Measurements from ENCODE around the gene DNAJB13.
"Not testable (repeated sequence)": the region's sequence is repeated elsewhere in the genome, so short reads cannot be mapped to it uniquely, and the experiment has no call there.

Gene DNAJB13

GRCh38 chr11:73950869-73951710 lies at the start of gene DNAJB13:
Gene DNAJB13, plus strand, starts transcription at chr11:73951026. Its CDS starts 44 bp downstream, at chr11:73951070.
- DNase-seq (ENCODE audit: low spot score), result peak; percentile 84

GRCh38 chr11:73902303-73902702 lies 48.5 kb upstream of the DNAJB13 start:
- DNase-seq (ENCODE audit: low spot score), result no peak

GRCh38 chr11:73907191-73907590 lies 43.6 kb upstream of the DNAJB13 start:
- DNase-seq (ENCODE audit: low spot score), result peak; percentile 69

- DNase-seq (ENCODE audit: low spot score), result no peak
Observed at GRCh38 chr11:73912026-73912425, 38.8 kb upstream of the DNAJB13 start.

- DNase-seq (ENCODE audit: low spot score), result no peak
Observed at GRCh38 chr11:73913472-73913871, 37.4 kb upstream of the DNAJB13 start.

- DNase-seq (ENCODE audit: low spot score), result no peak
Observed at GRCh38 chr11:73914284-73914683, 36.5 kb upstream of the DNAJB13 start.

GRCh38 chr11:73916435-73916834 lies 34.4 kb upstream of the DNAJB13 start:
- peak; percentile 17 for DNase-seq (ENCODE audit: low spot score)

- DNase-seq (ENCODE audit: low spot score), result no peak
Observed at GRCh38 chr11:73921180-73921579, 29.6 kb upstream of the DNAJB13 start.

GRCh38 chr11:73929388-73929787 lies 21.4 kb upstream of the DNAJB13 start:
- DNase-seq (ENCODE audit: low spot score), result no peak

GRCh38 chr11:73931039-73931645 lies 19.7 kb upstream of the DNAJB13 start:
- DNase-seq (ENCODE audit: low spot score), result peak; percentile 73

GRCh38 chr11:73931951-73932350 lies 18.9 kb upstream of the DNAJB13 start:
- DNase-seq (ENCODE audit: low spot score), result no peak

GRCh38 chr11:73932781-73933180 lies 18.0 kb upstream of the DNAJB13 start:
- DNase-seq (ENCODE audit: low spot score), result no peak

GRCh38 chr11:73936047-73936446 lies 14.8 kb upstream of the DNAJB13 start:
- DNase-seq (ENCODE audit: low spot score), result not testable (repeated sequence)

- no peak for DNase-seq (ENCODE audit: low spot score)
Observed at GRCh38 chr11:73939096-73939495, 11.7 kb upstream of the DNAJB13 start.

GRCh38 chr11:73940801-73941570 lies 9.8 kb upstream of the DNAJB13 start:
- DNase-seq (ENCODE audit: low spot score), result no peak

GRCh38 chr11:73942010-73942409 lies 8.8 kb upstream of the DNAJB13 start:
- DNase-seq (ENCODE audit: low spot score), result no peak

- DNase-seq (ENCODE audit: low spot score), result no peak
Observed at GRCh38 chr11:73944085-73944484, 6.7 kb upstream of the DNAJB13 start.

- DNase-seq (ENCODE audit: low spot score), result no peak
Observed at GRCh38 chr11:73944901-73945300, 5.9 kb upstream of the DNAJB13 start.

- DNase-seq (ENCODE audit: low spot score), result no peak
Observed at GRCh38 chr11:73945396-73945795, 5.4 kb upstream of the DNAJB13 start.

- no peak for DNase-seq (ENCODE audit: low spot score)
Observed at GRCh38 chr11:73946798-73947458, 3.9 kb upstream of the DNAJB13 start.

- DNase-seq (ENCODE audit: low spot score), result no peak
Observed at GRCh38 chr11:73949246-73949645, 1.6 kb upstream of the DNAJB13 start.

GRCh38 chr11:73949912-73950311 lies 914 bp upstream of the DNAJB13 start:
- no peak for DNase-seq (ENCODE audit: low spot score)
